SK-N-SH (cell line): ENCODE measurements around the gene PDIK1L. TPM values are rescaled to one million over a fixed set of nuclear protein-coding genes. Genes with fewer than 3 reads are reported as not detected.

Source experiments
- CTCF ChIA-PET: fragments of 300-600, 350-600 bp; formaldehyde crosslinking; extraction: SDS; loops from one replicate; lab custom pipeline; 2021; lab: Yijun Ruan, JAX
- POLR2A ChIA-PET: fragments of 350-600 bp; sonication (Branson Sonifier 250); formaldehyde crosslinking; extraction: SDS; loops from one replicate; lab custom pipeline; 2020; ENCODE audit warnings: antibody characterized with exemption, inconsistent platforms; lab: Yijun Ruan, JAX
- DNase-seq: peaks from one replicate; pipeline ENCODE4 v3.0.0; 2012
- H2AFZ ChIP-seq: fragments of 200-600 bp; sonication (generic); 2 replicates; pipeline ENCODE4 v1.8.1; 2016; ENCODE audit warnings: antibody characterized with exemption, mild to moderate bottlenecking, low read depth
- H3F3A ChIP-seq: fragments of 200-600 bp; sonication (generic); replicated peaks from 2 replicates; pipeline ENCODE3; 2016; ENCODE audit warnings: antibody characterized with exemption, mild to moderate bottlenecking; ENCODE audit not compliant: insufficient read depth
- H3K27ac ChIP-seq, 2 experiments: fragments of 200-500 bp in 1 of 2; fragments of 200-600 bp in 1 of 2; sonication (Bioruptor generic) in 1 of 2; sonication (generic), shearing (Covaris generic) in 1 of 2; 2 replicates each; pipeline versions ENCODE4 v1.5.1 to v1.6.1; 2014 to 2016; ENCODE audit warnings: low read depth in 2 of 2, inconsistent platforms in 1 of 2, low read length in 1 of 2, mild to moderate bottlenecking in 1 of 2, mixed read lengths in 1 of 2
- H3K27me3 ChIP-seq: fragments of 200-600 bp; sonication (generic), shearing (Covaris generic); 2 replicates; pipeline ENCODE4 v1.6.1; 2016; ENCODE audit warnings: mixed run types; ENCODE audit not compliant: insufficient read depth
- H3K36me3 ChIP-seq, 2 experiments: fragments of 200-500 bp in 1 of 2; fragments of 200-600 bp in 1 of 2; sonication (Bioruptor generic) in 1 of 2; sonication (generic) in 1 of 2; replicated peaks in 1 of 2; 2 replicates each; pipeline versions ENCODE3 to v1.5.1; 2014 to 2016; ENCODE audit warnings: low read length in 1 of 2, mild to moderate bottlenecking in 1 of 2; ENCODE audit not compliant: insufficient read depth in 2 of 2, control insufficient read depth in 1 of 2
- H3K4me1 ChIP-seq, 2 experiments: fragments of 200-500 bp in 1 of 2; fragments of 200-600 bp in 1 of 2; sonication (Bioruptor generic) in 1 of 2; sonication (generic), shearing (Covaris generic) in 1 of 2; 2 replicates each; pipeline versions ENCODE4 v1.5.1 to v1.6.1; 2014 to 2016; ENCODE audit warnings: low read depth in 1 of 2, low read length in 1 of 2, mixed run types in 1 of 2; ENCODE audit not compliant: insufficient read depth in 2 of 2, control insufficient read depth in 1 of 2
- H3K4me2 ChIP-seq: fragments of 200-600 bp; sonication (generic), shearing (Covaris generic); 2 replicates; pipeline ENCODE4 v1.6.1; 2017; ENCODE audit warnings: mixed run types
- H3K4me3 ChIP-seq, 2 experiments: fragments of 200-500 bp in 1 of 2; fragments of 200-600 bp in 1 of 2; sonication (Bioruptor generic) in 1 of 2; sonication (generic), shearing (Covaris generic) in 1 of 2; 2 replicates each; pipeline versions ENCODE4 v1.5.1 to v1.8.1; 2014 to 2016; ENCODE audit warnings: low read depth in 2 of 2, inconsistent platforms in 1 of 2, low read length in 1 of 2, mild to moderate bottlenecking in 1 of 2, mixed read lengths in 1 of 2, moderate library complexity in 1 of 2
- H3K79me2 ChIP-seq: fragments of 200-600 bp; sonication (generic); 2 replicates; pipeline ENCODE4 v1.8.1; 2017; ENCODE audit warnings: mild to moderate bottlenecking; ENCODE audit not compliant: insufficient read depth
- H3K9ac ChIP-seq: fragments of 200-600 bp; sonication (generic); 2 replicates; pipeline ENCODE4 v1.6.1; 2017; ENCODE audit warnings: mixed run types
- H3K9me2 ChIP-seq: fragments of 200-600 bp; sonication (generic); 2 replicates; pipeline ENCODE4 v1.6.1; 2017; ENCODE audit warnings: mixed run types
- H3K9me3 ChIP-seq: fragments of 200-600 bp; sonication (generic); 2 replicates; pipeline ENCODE4 v1.6.1; 2017; ENCODE audit warnings: mixed run types, mild to moderate bottlenecking, moderate library complexity
- H4K20me1 ChIP-seq: fragments of 200-600 bp; sonication (generic); 2 replicates; pipeline ENCODE4 v1.6.1; 2017; ENCODE audit warnings: mild to moderate bottlenecking, mixed run types; ENCODE audit not compliant: insufficient read depth
- ELF1 ChIP-seq: IDR thresholded peaks from 2 replicates; pipeline ENCODE4 v1.4.0; 2012
- EP300 ChIP-seq, 2 experiments: IDR thresholded peaks; 2 replicates each; pipeline versions ENCODE4 v1.4.0 to v1.6.1; 2012; ENCODE audit warnings: borderline replicate concordance in 1 of 2, low read depth in 1 of 2, low read length in 1 of 2
- EZH2phosphoT487 ChIP-seq: fragments of 200-600 bp; sonication (generic); IDR thresholded peaks from 2 replicates; pipeline ENCODE4 v1.6.1; 2017; ENCODE audit warnings: low read depth, mixed run types, mild to moderate bottlenecking, antibody characterized with exemption, moderate library complexity, borderline replicate concordance
- FOSL2 ChIP-seq: IDR thresholded peaks from 2 replicates; pipeline ENCODE4 v1.4.0; 2012; ENCODE audit warnings: low read depth, mild to moderate bottlenecking, moderate library complexity, borderline replicate concordance
- MEF2A ChIP-seq: IDR thresholded peaks from 2 replicates; pipeline ENCODE4 v1.4.0; 2012; ENCODE audit warnings: low read depth, borderline replicate concordance
- NFIC ChIP-seq: IDR thresholded peaks from 2 replicates; pipeline ENCODE4 v1.4.0; 2012; ENCODE audit warnings: borderline replicate concordance
- NRF1 ChIP-seq: IDR thresholded peaks from 2 replicates; pipeline ENCODE4 v1.6.1; 2012; ENCODE audit warnings: low read depth, mild to moderate bottlenecking, low read length
- RCOR1 ChIP-seq: fragments of 150-350 bp; IDR thresholded peaks from 2 replicates; pipeline ENCODE4 v1.6.1; 2017; ENCODE audit warnings: antibody characterized with exemption, low read length
- REST ChIP-seq: IDR thresholded peaks from 2 replicates; pipeline ENCODE4 v1.6.1; 2012; ENCODE audit warnings: mild to moderate bottlenecking, low read depth, low read length, moderate library complexity
- SMC3 ChIP-seq: IDR thresholded peaks from 2 replicates; pipeline ENCODE4 v1.6.1; 2012; ENCODE audit warnings: low read depth, low read length, improper control_type of control experiment
- TCF12 ChIP-seq: IDR thresholded peaks from 2 replicates; pipeline ENCODE4 v1.4.0; 2012
- TEAD4 ChIP-seq: IDR thresholded peaks from 2 replicates; pipeline ENCODE4 v1.4.0; 2012; ENCODE audit warnings: mild to moderate bottlenecking, borderline replicate concordance; ENCODE audit not compliant: insufficient read depth
- YY1 ChIP-seq: IDR thresholded peaks from 2 replicates; pipeline ENCODE4 v1.4.0; 2012; ENCODE audit warnings: low read depth, mild to moderate bottlenecking
- WGBS: methylation state at CpG from one replicate; pipeline ENCODE4 v1.1.6; 2017; ENCODE audit warnings: low lambda C conversion rate; 5-methylcytosine and 5-hydroxymethylcytosine counted together
- polyA plus RNA-seq, 3 experiments: library from polyadenylated mRNA; depleted of rRNA; stranded (reverse); fragments of >200 nt; gene quantifications; 2 replicates each; pipeline ENCODE4 v1.2.3, GENCODE V29; 2012

The PDIK1L gene
- polyA plus RNA-seq, 1 of the 3 experiments (the other 2 are of a cell fraction): 1.2 TPM

GRCh38 chr1:26081267-26082019 lies 30.2 kb upstream of the PDIK1L start (continued):
- TF ChIP-seq REST (no peak), NFIC (no peak), RCOR1 (no peak), SMC3 (no peak), FOSL2 (no peak), ELF1 (no peak), EZH2phosphoT487 (no peak), TCF12 (no peak)

GRCh38 chr1:26082020-26082350 lies 29.6 kb upstream of the PDIK1L start:
- Histone ChIP-seq H3K27me3 (peaks cover 13% of the 10 kb centered on the region), H3K4me3 (no peak overlapping the region), H3F3A (no peaks in the 10 kb centered on the region), H3K4me2 (no peak overlapping the region), H3K27ac (no peak overlapping the region), H3K36me3 (no peaks in the 10 kb centered on the region), H3K4me1 (no peaks in the 10 kb centered on the region), H3K9me2 (no peaks in the 10 kb centered on the region), H3K9me3 (no peaks in the 10 kb centered on the region), H2AFZ (no peak overlapping the region), H4K20me1 (no peaks in the 10 kb centered on the region)
- ChIA-PET POLR2A (no interaction called here), CTCF (interaction anchor here (1.8 kb wide), 1 partner anchor 23 kb away, joined by 5 read pairs; no protein-coding TSS in a partner anchor)
- WGBS: 54% methylated on average over 3 of the region's 3 CpGs
- TF ChIP-seq REST (no peak), EP300 (IDR thresholded peaks at IDR 0.05; ENCODE audit: borderline replicate concordance in 1 of 2, low read depth in 1 of 2, low read length in 1 of 2) (no peak), TEAD4 (no peak), NRF1 (no peak), MEF2A (no peak), YY1 (no peak)
- TF ChIP-seq, all 33 proteins: peak for 0
- Histone ChIP-seq H3K79me2 (no peaks in the 10 kb centered on the region), H3K9ac (no peak overlapping the region)
- DNase-seq: no peak
